Stimulated activated CD4-positive, alpha-beta T cell treated with anti-CD3 and anti-CD28 coated beads, TNF-alpha, amount 100 ng/mL, for 48 hours (primary cell): Measurements from ENCODE around the gene MTCL1.

Experiments
- DNase-seq, 3 donors: peaks; one replicate each; pipeline ENCODE4 v3.0.0-alpha.2; 2020; ENCODE audit warnings: low read depth in 3 of 3

MTCL1 gene

DNA sequence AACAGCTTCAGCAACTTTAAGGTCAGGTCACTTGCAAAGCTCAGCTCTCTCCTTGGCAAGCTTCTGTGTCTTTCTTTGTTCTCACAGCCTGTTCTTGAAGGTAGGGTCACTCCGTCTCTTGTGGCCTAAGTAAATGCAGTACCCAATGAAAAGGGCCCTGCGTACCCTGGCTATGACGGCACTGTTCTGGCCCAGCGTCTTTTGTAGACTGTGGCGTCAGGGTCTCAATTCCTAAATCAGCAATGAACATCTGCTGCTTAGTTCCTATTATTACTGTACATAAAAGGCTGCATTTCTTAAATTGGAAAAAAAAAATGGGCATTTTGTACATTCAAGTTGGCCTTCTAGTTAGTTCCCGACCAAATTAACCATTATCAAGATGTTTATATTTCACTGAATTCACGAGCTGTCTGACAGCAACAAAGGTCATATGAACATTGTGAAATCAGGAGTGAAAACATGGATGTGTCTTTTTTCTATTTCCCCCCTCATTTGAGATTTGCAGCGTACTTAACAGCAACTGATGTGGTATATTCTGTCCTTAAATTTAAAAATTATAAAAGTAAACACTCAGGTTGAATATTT, 17.0 kb upstream of the MTCL1 start:
- no peak for DNase-seq

DNA sequence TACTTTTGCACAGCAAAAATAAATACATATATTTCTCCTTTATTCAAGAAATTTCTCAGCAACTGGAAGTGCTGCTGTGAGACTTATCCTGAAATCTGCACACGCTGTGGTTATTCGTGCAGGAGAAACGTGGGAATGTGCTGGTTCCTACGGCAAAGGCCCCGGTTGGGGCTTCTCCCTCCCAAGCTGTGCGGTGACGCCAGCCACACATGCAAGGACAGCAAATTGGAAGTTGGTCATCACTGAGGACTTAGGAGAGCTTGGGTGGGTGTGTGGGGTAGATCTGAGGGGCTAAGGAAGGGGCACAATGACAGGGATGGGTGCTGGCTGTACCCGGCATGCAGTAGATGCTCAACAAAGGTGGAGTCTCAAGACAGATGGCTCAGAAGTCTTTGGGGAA, 16.5 kb upstream of the MTCL1 start:
- DNase-seq = no peak

DNA sequence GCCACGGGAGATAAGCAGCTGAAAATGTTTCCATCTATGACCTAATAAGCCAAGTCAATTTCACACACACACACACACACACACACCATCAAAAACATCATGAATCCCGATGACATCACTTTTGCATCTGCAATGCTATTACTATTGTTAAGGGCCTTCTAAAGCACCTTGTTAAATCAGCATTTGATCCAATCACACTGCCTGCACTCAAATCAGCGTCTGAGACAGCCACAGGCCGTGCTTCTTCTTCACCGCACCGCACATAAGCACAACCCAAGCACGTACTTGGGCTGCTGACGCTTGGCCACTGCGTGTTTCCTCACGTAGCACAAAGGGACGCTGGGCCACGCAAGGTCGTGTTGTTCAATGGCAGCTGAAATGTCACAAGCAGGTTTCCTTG, 15.8 kb upstream of the MTCL1 start:
- DNase-seq = no peak

DNA sequence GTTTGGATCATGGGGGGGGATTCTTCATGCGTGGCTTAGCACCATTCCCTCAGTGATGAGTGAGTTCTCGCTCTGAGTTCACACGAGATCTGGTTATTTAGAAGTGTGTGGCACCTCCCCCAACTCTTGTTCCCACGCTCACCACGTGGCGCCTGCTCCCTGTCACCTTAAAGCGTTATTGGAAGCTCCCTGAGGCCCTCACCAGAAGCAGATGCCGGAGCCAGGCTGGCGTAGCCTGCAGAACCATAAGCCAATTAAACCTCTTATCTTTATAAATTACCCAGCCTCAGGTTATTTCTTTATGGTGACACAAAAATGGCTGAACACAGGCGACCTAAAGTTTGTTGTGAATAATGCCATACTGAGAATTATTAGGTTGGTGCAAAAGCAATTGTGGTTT, 10.5 kb upstream of the MTCL1 start:
- no peak for DNase-seq

DNA sequence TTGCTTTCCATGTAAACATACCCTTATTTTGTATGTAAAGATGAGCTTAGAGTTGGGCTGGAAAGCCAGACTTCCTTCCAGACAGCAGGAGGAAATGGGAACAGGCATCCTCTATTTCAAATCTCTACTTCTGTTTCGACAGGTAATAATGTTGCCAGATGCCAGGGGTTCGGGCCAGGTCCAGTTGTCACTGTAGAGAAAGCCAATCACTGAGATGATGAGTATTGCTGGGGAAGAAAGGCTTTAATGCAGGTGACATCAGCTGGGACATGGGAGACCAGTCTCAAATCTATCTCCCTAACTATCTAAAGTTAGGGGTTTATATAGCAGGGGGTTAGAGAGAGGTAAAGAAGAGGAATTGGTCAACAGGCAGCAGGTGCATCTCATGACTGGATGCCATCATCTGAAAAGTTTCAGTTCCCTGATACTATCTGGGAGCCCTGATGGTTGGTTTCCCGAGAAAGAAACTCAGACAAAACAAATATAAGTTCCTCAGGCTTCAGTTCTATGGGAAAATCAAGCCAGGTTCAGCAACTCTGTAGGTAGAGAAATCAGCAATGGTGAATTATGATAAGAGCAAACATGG, 9.3 kb upstream of the MTCL1 start:
- no peak for DNase-seq

DNA sequence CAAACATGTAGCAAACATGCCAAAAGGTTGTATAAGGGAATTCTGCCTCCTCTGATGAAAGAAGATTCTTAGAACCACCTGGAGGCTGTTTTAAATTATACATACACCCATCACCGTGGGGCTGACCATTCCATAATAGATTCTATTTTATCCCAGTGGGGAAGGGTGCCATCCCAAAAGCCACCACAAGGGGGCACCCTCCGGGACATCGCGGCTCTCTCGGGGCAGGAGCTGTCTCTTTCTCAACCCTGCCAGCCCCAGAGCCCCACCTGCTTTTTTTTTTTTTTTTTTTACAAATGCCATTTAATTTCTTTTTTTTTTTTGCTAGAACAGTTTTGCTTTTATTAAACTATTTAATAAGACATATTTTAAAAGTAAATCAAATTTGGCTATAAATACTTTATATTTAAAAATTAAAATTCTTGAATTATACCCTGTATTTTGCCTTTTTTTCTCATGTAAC, 8.6 kb upstream of the MTCL1 start:
- DNase-seq = peak; percentile 50 to 66 (median 54)

DNA sequence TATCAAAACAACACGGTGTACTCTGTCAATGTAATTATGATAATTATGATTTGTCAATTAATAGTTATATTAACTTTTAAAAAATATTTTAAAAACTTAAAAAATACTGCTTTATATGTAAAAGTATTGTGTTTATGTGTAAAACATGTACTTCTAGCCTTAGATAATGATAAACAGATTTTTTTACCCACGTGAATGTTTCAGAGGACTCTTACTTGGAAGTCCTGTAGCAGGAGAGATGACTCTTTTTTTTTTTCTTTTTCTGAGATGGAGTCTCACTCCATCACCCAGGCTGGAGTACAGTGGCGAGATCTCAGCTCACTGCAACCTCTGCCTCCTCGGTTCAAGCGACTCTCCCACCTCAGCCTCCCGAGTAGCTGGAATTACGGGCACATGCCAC, 6.2 kb upstream of the MTCL1 start:
- DNase-seq = no peak

DNA sequence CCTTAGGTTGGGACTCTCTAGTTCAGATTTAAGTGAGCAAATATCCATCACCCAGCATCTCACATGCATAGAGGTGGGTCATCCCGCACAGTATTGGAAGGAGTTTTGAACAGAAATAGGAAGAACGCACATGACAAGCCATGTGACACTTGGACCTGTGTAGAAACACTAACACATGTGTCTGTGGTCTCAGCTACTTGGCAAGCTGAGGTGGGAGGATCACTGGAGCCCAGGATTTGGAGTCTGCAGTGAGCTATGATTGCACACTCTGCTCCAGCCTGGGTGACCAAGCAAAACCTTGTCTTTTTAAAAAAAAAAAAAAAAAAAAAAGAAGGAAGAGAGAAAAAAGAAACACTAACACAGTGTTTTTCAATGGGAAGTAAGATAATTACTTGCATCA, 5.4 kb upstream of the MTCL1 start:
- DNase-seq = no peak

DNA sequence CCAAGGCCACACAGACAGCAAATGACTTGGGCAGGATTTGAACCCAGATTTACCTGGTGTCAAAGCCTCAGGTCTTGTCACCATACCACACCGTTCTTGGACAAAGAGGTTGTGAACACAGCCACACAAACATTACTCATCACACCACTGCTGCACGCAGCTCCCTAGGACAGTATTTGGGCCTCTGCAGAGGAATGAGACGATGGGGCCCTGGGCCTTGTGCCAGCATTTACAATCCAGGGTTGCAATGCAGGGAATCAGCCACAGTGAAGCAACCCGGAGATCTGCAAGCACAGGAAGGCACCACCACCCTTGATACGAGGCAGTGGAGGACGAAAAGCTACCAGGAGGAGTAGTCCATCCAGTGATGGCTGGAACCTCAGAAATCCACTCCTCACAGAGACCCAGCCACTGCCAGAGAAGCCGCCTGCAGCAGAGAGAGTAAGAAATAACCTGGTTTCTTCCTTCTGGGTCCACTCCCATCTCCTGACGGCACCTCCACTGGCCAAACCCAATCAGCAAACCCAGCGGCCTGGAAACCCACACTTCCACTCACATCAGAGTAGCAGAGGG, 3.7 kb upstream of the MTCL1 start:
- no peak for DNase-seq

DNA sequence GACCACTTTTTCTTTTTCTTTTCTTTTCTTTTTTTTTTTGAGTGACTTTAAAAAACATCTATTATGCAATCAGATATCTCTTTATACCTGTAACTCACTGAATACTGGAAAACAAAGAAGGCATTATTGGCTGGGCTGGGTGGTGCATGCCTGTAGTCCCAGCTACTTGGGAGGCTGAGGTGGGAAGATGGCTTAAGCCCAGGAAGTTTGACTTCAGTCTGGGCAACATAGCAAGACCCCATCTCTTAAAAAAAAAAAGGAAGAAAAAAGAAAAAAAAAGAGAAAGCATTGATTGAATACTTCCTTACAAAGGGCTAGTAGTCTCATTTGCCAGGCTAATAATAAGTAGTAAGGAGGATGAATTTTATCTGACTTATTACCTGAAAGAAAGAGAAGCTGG, 2.7 kb upstream of the MTCL1 start:
- no peak for DNase-seq

DNA sequence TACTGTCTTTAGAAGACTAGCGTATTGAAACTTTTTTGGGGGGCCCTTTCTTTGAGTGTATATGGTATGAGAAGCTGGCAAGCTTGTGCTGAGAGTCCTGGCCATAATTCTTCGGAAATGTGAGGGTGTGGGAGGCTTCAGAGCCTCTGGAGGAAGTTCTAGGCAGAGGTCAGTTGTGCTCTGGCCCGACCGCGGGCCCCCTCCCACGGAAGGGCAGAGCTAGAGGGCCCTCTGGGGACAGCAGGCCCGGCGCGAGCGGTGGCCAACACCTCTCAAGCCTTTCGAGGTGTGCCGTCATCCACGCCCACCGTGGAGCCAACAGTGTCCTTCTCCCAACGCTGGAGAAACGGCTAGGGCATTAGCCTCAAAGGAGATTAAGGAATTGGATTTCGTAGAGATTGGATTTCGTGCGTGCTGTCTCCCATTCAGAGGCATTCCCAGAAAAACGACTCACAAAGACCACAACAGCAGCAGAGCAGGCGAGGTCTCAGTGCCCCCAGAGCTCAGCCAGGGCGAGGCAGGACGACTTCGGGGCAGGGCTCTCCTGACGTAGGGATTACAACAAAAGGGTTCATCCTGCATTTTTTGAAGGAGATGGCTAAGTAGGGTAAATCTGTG, 2.2 kb upstream of the MTCL1 start:
- no peak for DNase-seq

DNA sequence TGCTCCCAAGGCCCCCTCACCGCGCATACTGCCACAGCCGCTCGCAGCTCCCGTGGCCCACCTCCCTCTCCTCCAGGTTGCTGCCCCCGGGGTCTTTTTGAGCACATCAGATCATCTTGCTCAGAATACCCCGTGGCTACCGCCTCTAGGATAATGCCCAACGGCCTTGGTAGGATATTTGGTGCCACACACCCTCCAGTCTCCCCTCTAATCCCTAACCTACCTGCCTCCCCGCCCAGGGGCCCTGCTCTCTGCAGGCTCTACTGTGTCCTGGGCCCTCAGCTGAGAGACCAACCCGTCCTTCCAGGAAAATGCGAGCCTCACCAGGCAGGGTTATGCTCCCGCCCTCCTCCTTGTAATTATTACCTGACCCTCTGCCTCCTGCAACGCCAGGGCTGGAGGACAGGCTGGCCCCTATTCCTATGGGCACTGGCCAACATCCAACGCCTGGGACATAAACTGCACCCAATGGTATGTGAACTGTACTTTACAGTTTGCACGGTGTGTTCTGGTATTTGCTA, 1.5 kb upstream of the MTCL1 start:
- no peak for DNase-seq

DNA sequence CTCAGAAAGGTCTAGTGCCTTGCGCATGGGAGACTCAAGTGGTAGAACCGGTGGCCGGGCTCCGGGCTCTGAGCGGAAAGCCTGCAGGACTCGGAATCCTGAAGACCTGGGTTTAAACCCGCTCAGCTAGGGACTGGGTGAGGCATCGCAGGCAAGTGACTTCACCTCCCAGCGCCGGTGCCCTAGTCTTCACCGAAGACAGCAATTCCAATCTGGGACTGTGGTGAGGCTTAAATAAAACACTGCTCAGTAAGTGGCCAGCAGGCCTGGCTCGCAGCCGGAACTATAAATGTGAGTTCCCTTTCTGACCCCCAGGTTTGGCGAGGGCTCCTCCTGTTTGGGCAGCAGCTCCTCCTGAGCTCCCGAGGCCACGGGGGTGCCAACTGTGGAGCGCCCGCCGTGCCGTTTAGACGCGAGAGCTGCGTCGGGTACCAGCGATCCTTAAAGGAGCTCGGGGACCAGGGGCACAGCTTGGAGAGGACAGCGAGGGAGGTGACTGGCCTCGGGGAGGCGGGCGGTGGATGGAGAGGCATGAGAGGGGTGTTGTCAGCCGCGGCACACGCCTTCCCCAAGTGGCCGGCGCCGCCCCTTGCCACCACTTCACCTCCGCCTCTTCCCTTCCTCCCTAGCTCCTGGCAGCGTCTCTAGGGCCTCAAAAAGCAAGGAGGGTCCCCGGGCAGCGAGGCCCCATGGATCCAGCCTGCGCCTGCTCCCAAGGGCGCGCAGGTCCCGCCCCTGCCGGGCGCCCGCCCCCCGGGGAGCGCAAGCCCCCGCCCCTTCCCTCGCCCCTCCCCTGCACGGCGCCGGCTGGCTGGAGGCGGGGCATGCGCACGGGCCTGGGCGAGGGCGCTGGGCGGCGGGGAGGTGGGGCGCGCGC, 757 bp upstream of the MTCL1 start:
- DNase-seq = peak; percentile 55 to 82 (median 60)

DNA sequence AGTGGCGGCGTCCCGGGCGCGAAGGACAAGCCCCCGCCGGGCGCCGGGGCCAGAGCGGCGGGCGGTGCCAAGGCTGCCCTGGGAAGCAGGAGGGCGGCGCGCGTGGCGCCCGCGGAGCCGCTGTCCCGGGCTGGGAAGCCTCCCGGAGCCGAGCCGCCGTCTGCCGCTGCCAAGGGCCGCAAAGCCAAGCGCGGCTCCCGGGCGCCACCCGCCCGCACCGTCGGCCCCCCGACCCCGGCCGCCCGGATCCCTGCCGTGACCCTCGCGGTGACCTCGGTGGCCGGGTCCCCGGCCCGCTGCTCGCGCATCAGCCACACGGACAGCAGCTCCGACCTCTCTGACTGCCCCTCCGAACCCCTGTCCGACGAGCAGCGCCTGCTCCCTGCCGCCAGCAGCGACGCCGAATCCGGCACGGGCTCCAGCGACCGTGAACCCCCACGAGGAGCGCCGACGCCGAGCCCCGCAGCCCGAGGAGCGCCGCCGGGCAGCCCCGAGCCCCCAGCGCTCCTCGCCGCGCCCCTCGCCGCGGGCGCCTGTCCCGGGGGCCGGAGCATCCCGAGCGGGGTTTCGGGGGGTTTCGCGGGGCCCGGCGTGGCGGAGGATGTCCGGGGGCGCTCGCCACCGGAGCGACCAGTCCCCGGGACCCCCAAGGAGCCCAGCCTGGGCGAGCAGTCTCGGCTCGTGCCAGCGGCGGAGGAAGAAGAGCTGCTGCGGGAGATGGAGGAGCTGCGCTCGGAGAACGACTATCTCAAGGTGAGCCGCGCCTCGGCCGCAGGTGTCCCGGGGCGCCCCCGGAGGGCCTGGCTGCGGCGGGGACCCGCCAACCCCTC, 820 bp downstream of the MTCL1 start:
- peak in 1 of 3 donors; percentile 10 for DNase-seq

DNA sequence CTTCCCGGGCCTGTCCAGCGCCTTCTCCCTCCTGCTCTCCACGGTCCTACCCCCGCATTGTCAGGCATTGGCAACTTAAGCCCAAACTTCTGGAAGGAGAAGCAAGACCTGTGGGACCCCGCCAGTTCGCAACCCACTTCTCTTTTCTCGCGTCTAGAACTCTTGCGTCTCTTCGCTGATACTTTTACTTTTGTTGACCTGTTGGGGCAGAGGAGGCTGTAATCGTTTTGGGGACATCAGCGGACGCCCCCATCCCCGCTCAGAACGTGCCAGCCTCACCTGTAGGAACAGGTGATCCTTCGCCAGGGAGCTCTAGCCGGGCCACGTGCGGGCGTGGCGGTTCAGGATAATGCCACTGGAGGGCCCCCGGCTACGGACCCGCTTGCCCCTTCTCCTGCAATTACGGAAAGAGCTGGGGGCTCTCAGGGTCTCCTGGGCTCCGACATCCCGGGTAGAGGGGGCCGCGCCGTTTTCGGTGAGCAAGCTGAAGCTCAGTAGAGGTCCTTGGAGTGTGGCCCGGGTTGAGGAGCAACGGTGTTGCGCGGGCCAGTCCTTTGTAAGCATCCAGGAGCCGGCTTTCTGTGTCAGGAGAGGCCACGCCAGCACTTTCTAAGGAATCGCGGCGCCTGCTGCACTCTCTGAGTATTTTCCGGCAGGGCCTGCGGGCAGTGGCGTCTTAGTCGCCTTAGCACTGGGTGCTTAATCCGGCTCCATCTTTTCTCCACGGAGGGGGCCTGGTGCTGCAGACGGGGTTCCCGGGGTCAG, 1.6 kb downstream of the MTCL1 start:
- no peak for DNase-seq

DNA sequence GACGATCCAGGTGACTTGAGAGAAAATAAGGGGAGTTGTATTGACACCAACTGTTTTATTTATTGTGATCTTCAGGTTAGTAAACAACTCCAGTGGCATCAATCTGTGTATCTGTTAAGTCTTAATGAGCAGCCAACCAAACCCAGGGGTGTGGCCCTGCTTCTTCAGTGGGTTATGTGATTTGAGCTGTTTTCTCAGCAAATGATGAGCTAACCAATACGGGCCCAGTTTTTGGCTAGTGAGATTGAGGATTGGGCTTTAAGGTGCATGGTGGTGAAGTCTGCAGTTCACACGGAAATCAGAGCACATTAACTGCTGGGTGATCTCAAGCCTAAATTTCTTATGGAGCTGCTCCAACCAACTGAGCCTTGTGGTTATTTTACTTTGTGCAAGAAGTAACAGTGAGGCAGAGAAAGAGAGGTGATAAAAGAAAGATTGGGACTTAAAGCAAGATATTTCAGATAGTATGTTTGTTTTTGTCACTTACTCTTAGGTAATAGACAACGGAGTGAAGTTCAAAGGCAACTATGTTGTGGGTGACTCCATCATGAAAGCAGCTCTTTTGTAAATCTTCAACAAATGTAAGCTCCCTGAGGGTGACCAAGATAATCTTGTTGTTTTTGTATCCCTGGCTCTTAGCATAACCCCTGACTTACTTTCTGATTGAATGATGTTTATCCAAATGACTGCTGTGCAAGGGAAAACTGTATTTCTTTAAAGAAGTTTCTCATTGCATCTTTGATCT, 2.4 kb downstream of the MTCL1 start:
- DNase-seq = no peak

DNA sequence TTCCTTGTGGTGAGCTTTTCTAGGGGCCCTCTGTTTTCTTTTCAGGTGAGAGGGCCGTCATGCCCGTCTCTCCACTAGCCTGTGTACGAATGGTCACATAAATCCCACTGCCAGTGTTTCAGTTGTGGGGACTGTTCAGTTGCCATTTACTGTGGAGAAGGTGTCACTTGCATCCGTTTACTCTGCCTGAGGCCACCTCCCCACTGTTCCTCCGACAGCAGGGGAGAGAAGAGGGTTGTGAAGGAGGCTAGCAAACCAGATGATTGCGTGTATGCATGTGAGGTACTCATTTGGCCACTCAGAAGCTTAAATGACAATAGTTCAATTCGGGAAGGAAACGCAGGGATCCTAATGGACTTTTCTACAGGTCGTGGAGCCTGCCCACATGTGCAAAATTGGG, 3.3 kb downstream of the MTCL1 start:
- no peak for DNase-seq

DNA sequence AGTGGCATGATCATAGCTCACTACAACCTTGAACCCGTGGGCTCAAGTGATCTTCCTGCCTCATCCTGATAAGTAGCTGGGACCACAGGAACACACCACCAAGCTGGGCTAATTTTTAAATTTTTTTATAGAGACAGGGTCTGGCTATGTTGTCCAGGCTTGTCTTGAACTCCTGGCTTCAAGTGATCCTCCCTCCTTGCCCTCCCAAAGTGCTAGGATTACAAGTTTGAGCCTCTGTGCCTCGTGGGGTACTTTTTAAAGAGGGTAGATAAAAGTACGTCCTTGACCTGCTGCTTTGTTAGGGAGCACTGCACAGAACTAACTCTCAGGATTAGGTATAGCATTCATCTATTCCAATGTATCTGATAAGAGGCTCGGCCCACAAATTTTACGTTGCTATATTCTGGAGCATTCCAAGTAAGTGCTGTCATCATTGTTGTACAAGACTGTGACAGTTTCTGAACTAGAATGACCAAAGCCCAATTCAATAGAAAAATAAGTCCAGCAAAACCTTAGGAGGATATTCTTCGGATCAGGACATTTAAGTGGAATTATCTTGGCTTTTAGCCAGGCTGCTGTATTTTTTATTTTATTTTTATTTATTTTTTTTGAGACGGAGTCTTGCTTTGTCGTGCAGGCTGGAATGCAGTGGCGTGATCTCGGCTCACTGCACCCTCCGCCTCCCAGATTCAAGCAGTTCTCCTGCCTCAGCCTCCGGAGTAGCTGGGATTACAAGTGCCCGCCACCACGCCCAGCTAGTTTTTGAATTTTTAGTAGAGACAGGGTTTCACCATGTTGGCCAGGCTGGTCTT, 4.1 kb downstream of the MTCL1 start:
- DNase-seq = no peak

DNA sequence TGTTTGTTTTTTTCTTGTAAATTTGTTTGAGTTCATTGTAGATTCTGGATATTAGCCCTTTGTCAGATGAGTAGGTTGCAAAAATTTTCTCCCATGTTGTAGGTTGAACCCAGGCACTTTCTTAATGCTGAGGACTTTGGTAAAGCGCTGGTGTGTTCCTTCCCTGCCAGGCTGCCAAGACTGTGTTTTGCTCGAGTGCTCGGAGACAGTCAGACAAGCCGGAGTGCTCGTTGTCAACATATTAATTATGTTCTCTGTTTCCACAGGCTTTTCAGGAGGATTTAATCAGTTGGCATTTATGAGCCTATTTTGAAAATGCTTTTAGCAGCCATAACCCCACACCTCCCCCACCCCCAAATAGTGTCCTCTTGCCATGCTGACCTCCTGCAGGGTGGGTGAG, 6.4 kb downstream of the MTCL1 start:
- DNase-seq = no peak
